DOHH2 (cell line): ENCODE measurements around the gene CELA1.

ENCODE experiments used
- CTCF ChIP-seq: fragments of 200-600 bp; sonication (generic); IDR thresholded peaks from one replicate; pipeline ENCODE4 v1.5.1; 2014; ENCODE audit warnings: antibody characterized with exemption, mild to moderate bottlenecking, low read depth, low read length; ENCODE audit not compliant: poor library complexity, severe bottlenecking
- EZH2phosphoT487 ChIP-seq: fragments of 200-600 bp; sonication (generic); IDR thresholded peaks from 2 replicates; pipeline ENCODE4 v1.6.1; 2017; ENCODE audit warnings: borderline replicate concordance, mild to moderate bottlenecking, antibody characterized with exemption, low read length, moderate library complexity, mixed read lengths

GRCh38 chr12:51320695-51321320 is 25.7 kb downstream of the CELA1 start:
- TF ChIP-seq CTCF, result no peak
- no peak for TF ChIP-seq EZH2phosphoT487
